Neutrophil (primary cell): ENCODE results near the gene CEMIP.

Experiments
- H3K27ac ChIP-seq: fragments of 200-600 bp; sonication (generic); 2 replicates; pipeline ENCODE4 v1.5.1; 2016; ENCODE audit warnings: mild to moderate bottlenecking, moderate library complexity
- H3K27me3 ChIP-seq: fragments of 200-600 bp; sonication (generic); 2 replicates; pipeline ENCODE4 v1.6.0; 2016; ENCODE audit warnings: mild to moderate bottlenecking
- H3K36me3 ChIP-seq: fragments of 200-600 bp; sonication (generic); 2 replicates; pipeline ENCODE4 v1.5.1; 2017
- H3K4me1 ChIP-seq, 2 experiments: fragments of 200-600 bp in 1 of 2; sonication (generic) in 1 of 2; 1 replicate in 1 of 2; 2 replicates in 1 of 2; pipeline versions ENCODE4 v1.5.1 to v1.6.1; 2013 to 2016; ENCODE audit warnings: low read depth in 1 of 2, low read length in 1 of 2, mild to moderate bottlenecking in 1 of 2, moderate library complexity in 1 of 2; ENCODE audit not compliant: control insufficient read depth in 1 of 2, insufficient read depth in 1 of 2
- H3K4me3 ChIP-seq, 2 experiments: fragments of 200-600 bp in 1 of 2; sonication (generic) in 1 of 2; 1 replicate in 1 of 2; 2 replicates in 1 of 2; pipeline ENCODE4 v1.5.1; 2013 to 2016; ENCODE audit warnings: low read depth in 1 of 2, low read length in 1 of 2, mild to moderate bottlenecking in 1 of 2, moderate library complexity in 1 of 2
- H3K9me3 ChIP-seq: fragments of 200-600 bp; sonication (generic); 2 replicates; pipeline ENCODE4 v1.5.1; 2016
- TF ChIP-seq, protein P1 (sequence below): fragments of 200-600 bp; sonication (generic); IDR thresholded peaks from 2 replicates; pipeline ENCODE4 v1.5.1; 2016; ENCODE audit warnings: antibody characterized with exemption

The CEMIP gene

DNA sequence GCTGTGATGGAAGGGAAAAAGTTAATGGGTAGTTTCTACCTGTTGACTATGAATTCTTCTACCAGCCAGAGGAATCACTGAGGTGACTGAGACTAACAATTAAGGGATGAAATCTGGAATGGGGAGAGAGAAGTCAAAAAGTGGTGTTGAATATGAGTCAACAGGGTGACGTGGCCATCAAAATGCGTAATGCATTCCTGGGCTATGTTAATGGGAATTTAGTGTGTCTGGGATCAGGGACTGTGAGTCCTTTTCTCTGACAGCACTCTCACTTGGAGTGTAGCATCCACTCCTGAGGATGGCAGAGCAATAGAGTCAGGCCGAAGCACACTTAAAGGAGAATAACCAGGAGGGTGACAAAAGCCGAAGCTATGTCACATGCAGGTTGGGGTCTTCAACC, 150.1 kb downstream of the CEMIP start:
- TF ChIP-seq, protein P1, sequence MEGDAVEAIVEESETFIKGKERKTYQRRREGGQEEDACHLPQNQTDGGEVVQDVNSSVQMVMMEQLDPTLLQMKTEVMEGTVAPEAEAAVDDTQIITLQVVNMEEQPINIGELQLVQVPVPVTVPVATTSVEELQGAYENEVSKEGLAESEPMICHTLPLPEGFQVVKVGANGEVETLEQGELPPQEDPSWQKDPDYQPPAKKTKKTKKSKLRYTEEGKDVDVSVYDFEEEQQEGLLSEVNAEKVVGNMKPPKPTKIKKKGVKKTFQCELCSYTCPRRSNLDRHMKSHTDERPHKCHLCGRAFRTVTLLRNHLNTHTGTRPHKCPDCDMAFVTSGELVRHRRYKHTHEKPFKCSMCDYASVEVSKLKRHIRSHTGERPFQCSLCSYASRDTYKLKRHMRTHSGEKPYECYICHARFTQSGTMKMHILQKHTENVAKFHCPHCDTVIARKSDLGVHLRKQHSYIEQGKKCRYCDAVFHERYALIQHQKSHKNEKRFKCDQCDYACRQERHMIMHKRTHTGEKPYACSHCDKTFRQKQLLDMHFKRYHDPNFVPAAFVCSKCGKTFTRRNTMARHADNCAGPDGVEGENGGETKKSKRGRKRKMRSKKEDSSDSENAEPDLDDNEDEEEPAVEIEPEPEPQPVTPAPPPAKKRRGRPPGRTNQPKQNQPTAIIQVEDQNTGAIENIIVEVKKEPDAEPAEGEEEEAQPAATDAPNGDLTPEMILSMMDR = no peak
- Histone ChIP-seq H3K9me3 (no peaks in the 10 kb centered on the region), H3K4me1 (no peaks in the 10 kb centered on the region), H3K4me3 (no peak overlapping the region), H3K27me3 (no peaks in the 10 kb centered on the region), H3K27ac (no peak overlapping the region), H3K36me3 (no peaks in the 10 kb centered on the region)

DNA sequence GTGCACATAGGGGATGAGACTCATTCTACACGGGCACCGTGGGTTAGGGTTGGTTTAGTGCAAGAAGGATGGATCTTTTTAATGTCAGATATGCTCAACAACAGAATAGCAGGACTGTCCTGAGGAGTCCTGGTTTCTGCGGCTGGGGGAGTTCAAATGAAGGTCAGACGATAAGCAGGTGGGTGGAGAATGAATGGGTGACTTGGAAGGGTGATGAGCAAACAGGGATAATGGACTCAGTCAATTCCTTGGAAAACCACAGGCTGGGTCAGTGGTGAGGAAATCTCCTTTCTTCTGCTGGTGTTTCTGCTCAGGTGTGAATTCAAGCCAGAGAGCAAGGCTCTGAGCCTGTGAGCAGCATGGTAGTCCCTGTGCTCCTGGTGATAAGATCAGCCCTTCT, 150.5 kb downstream of the CEMIP start:
- TF ChIP-seq, protein P1 = no peak
- Histone ChIP-seq H3K9me3 (no peaks in the 10 kb centered on the region), H3K4me3 (no peak overlapping the region), H3K27ac (no peak overlapping the region), H3K27me3 (no peaks in the 10 kb centered on the region), H3K4me1 (no peaks in the 10 kb centered on the region), H3K36me3 (no peaks in the 10 kb centered on the region)

DNA sequence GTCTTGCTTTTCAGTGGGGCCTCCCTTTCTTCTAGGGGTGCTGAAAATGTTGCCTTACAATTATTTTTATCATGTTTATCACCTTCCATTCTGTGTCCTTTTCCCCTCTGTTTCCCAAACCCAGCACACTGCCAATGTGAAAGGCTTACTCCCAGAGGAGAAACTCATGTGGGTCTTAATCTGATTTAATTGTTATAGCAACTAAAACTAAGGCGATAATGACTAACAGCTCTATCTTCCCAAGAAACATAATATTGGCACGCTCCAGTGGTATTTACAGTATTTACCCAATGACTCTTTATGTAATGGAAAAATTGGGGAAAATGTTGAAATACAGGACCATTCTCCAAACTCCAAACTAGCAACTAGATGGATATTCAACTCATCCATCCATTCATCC, 152.0 kb downstream of the CEMIP start:
- Histone ChIP-seq H3K36me3 (peaks cover 4% of the 10 kb centered on the region), H3K9me3 (no peaks in the 10 kb centered on the region), H3K4me3 (no peak overlapping the region), H3K27ac (no peak overlapping the region), H3K4me1 (no peaks in the 10 kb centered on the region), H3K27me3 (no peaks in the 10 kb centered on the region)
- TF ChIP-seq, protein P1 = no peak

DNA sequence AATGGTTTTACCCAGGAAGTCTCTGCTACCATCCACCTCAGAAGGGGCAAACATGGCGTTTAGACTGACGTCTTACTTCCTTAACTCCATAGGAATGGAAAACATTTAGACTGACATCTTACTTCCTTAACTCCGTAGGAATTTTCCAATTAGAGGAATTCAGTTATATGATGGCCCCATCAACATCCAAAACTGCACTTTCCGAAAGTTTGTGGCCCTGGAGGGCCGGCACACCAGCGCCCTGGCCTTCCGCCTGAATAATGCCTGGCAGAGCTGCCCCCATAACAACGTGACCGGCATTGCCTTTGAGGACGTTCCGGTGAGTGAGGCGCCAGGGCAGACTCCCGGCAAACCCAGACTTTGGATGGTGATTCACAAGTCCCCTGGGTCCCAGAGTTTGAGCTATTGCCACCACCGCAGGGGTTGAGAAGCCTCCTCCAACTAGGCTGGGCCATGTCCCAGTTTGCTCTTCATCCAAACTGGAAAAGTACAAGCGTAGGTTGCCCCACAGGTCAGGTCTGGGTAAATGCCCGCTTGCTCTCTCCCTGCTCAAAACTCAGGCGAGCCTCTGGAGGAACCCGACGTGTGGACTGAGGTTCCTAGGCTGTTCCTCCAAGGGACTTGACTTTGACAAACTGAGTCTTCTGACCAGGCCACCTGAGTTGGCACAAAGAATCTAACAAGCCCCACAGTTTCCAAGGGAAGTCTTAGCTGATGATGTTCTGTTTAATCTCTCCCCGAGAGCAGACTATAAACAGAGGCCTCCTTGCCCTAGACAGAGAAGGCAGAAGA, 152.7 kb downstream of the CEMIP start:
- Histone ChIP-seq H3K4me1 (no peaks in the 10 kb centered on the region), H3K36me3 (peaks cover 7% of the 10 kb centered on the region)
- TF ChIP-seq, protein P1 = no peak

DNA sequence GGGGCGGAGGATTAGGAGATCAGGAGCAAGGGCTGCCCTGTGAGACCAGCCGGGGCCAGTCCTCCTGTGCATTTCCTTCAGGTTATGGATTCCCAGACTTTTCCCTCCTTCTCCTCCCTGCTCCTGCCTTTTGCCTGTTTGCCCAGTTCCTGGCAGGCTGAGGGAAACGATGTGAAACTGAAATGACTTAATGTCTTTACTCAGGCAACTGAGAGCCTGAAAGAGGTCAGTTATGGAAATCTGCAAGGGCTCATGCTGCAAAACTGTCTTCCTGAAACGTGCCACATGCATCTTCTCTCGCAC, 153.3 kb downstream of the CEMIP start:
- TF ChIP-seq, protein P1 = no peak
- Histone ChIP-seq H3K36me3 (peaks cover 7% of the 10 kb centered on the region), H3K4me1 (no peaks in the 10 kb centered on the region), H3K9me3 (no peaks in the 10 kb centered on the region), H3K27ac (no peak overlapping the region), H3K4me3 (no peak overlapping the region), H3K27me3 (no peaks in the 10 kb centered on the region)

More for the DNA sequence above, 152.7 kb downstream of the CEMIP start:
- Histone ChIP-seq H3K4me3 (no peak overlapping the region), H3K27me3 (no peaks in the 10 kb centered on the region), H3K9me3 (no peaks in the 10 kb centered on the region), H3K27ac (no peak overlapping the region)
